Esophagus mucosa (tissue), 1 donor: ENCODE results near the gene ABHD17B. TPM values are rescaled to one million over a fixed set of nuclear protein-coding genes. Genes with fewer than 3 reads are reported as not detected.
"Not testable (repeated sequence)": the region's sequence is repeated elsewhere in the genome, so short reads cannot be mapped to it uniquely, and the experiment has no call there.

Experiments used
- ATAC-seq: fragments of 200-7000 bp; cut with Tn5 transposase; one replicate; pipeline ENCODE4 v1.9.1; 2020
- total RNA-seq: library from RNA; stranded (reverse); gene quantifications from one replicate; pipeline ENCODE4 v1.2.4, GENCODE V29; 2023
- donor health status: DM: yes; HTN: yes; CAD: no.

Gene ABHD17B
- 13.4 TPM for total RNA-seq

DNA sequence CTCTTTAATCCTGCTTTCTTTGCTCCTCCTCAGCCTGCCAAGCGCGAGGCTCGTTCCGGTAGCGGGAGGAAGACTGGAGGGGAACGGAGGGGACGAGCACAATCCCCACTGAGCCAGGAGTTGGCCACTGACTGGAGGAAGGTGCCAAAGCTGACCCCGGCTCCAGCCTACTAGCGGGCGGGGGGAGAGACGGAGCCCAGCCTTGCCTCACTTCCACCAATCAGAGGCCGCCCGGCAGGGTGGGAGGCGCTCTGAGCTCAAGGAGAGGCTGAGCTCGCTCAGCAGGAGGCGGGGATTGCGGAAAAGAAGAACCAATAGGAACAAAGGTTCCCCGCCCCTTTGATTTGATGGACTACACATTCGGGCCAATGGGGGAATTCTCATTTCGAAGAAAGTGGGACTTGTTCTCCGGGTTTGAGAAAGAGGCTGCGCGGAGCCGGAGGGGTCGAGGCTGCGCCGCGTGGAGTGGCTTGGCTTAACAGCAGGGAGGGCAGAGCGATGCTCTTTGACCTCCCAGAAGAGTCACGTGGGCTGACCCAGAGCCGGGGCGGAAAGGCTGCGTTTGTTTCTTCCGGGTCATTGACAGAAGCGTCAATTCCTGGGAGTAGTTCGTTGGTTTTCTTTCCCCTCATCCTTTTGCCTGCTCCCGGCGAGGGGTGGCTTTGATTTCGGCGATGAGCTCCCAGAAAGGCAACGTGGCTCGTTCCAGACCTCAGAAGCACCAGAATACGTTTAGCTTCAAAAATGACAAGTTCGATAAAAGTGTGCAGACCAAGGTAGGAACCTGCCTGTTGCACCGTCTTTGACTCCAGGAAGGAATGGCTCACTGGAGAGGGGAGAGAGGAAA is at the start of gene ABHD17B, which contains the start of gene C9orf85:
Gene ABHD17B, minus strand, starts transcription at position 133 of the 847 bp plus-strand sequence. CDS start 36,113 bp downstream, outside the sequence.
Gene C9orf85, plus strand, starts transcription at position 579 of the 847 bp plus-strand sequence. Its CDS starts 96 bp downstream, at position 675.
- ATAC-seq = peak; percentile 99

GRCh38 chr9:71955300-71955915 is 44.4 kb upstream of the ABHD17B start:
- no peak for ATAC-seq

DNA sequence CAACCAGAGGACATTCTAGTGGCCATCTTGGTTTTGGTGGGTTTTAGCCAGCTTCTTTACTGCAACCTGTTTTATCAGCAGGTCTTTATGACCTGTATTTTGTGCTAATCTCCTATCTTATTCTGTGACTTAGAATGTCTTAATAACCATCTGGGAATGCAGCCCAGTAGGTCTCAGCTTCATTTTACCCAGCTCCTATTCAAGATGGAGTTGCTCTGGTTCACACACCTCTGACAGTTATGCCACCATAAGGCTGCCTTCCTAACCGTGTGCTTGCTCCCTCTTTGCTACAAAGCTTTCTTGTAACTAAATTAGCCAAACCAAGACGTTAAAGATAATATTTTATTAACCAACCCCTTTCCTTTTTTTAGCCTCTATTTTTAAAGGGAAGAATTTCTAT is 43.7 kb upstream of the ABHD17B start:
- not testable (repeated sequence) for ATAC-seq

GRCh38 chr9:71944754-71945375 is 33.9 kb upstream of the ABHD17B start:
- ATAC-seq = peak; percentile 99

GRCh38 chr9:71941998-71942567 is 31.1 kb upstream of the ABHD17B start:
- ATAC-seq = no peak

DNA sequence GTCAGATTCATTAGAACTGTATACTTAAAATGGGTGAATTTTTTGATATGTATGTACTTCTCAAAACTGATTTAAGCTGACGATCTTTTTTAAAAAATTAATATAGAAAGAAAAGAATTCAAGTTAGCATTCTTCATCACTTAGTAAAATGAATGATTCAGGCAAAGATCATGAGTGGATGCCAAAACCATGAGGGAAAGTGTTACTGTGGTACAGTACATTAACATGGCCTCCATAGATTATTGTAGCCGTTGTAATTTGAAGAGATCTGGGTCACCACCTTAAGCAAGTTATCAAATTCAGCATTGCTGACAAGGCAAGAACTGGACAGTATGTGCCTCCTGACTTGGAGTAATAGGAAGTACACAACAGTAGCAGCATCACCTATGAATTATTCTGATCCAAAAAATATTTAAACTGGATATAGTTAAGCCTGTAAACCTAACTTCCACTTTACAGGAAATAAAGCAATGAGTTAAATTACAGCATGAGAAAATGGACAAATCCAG is 30.1 kb upstream of the ABHD17B start:
- no peak for ATAC-seq

DNA sequence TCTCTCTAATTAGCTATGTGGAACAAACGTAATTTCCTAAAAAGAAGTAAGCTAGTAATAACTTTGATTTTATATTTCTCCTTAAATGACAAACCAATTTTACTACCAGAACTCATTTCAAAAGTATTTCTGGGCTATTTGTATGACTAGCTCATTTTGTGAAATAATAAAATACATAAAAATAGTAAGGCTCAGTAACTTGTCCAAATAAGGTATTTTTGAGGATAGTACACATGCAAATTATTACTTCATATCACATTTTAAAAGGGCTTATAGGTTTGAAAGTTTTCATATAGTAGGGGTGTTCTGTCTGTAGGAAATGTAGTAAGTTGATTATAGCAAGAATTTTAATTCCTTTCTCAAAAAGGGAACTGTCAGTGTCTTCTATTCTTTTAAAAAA is 26.9 kb upstream of the ABHD17B start:
- no peak for ATAC-seq

GRCh38 chr9:71937070-71937625 is 26.2 kb upstream of the ABHD17B start:
- peak; percentile 66 for ATAC-seq

DNA sequence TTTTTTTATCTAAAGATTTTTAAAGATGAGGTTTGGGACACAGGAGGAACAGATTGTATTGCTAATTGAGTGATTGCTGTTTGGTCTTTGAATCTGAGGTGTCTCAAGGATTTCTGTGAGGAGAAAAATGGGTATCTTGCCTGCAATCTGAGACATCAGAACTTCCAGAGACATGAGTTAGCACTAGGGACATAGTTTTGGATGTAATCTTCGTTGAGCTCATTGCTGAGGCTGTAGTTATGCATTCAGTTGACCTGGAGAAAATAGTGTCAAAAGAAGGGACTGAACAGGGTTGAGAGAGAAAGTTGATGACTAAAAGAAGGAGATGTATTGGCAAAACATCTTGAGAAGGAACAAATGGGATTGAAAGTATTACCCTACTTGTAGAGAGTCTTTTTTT is 25.1 kb upstream of the ABHD17B start:
- no peak for ATAC-seq

- ATAC-seq = no peak
Observed at GRCh38 chr9:71931166-71931565, 20.2 kb upstream of the ABHD17B start.

- ATAC-seq = no peak
Observed at GRCh38 chr9:71929791-71930440, 18.9 kb upstream of the ABHD17B start.

GRCh38 chr9:71929223-71929622 is 18.2 kb upstream of the ABHD17B start:
- ATAC-seq = peak; percentile 94

GRCh38 chr9:71928806-71929205 is 17.8 kb upstream of the ABHD17B start:
- peak; percentile 78 for ATAC-seq

DNA sequence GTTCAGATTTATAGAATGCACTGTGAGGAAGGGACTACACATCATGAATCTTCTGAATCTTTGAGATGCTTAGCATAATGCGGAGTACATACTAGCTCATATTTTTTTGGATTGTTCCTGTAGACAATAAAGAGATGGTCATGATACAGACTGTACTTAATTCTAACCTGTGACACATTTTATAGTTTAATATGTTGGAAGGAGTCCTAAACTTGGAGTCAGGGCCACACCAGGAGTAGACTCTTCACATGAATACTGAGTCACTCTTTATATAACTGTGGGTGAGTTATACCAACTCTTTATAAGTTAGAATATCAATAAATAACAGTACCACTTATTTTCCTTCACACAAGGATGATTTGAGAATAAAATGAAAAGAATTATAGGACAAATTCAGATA is 17.4 kb upstream of the ABHD17B start:
- ATAC-seq = peak; percentile 74

DNA sequence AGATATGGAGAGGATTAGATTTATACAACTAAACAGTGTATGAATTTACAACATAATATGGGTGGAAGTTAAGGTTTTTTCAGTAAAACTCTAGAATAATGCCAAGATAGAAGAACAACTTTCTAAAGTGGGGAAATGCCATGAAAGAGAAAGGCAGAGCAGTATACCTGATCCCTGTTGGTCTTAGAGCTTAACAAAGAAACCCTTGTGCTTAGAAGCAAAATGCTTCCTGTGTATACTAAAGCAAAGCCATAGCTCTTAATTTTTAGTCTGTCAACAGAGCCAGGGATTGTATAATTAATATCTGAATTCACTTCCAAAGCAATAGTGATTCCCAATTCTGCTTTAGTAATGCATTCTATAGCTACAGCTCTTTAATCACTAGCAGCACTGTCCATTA is 14.8 kb upstream of the ABHD17B start:
- no peak for ATAC-seq

DNA sequence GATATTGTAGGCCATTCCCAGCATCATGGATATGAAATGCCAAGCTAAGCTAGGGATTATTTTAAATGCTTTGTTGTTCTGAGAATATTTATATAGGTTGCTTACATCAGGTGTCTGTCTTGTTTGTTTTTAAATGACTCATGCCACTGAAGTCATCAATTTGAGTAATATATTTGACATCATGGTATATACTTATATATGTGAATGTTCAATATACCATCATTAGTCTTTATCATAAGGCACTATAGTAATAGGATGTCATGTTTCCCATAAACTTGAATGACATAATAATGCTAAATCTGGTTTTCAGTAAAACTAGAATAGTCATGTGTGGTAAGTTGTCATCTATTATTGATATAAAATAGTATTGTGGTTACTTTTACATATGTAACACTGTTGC is 13.6 kb upstream of the ABHD17B start:
- peak; percentile 49 for ATAC-seq

GRCh38 chr9:71921190-71921814 is 10.3 kb upstream of the ABHD17B start:
- no peak for ATAC-seq

- peak; percentile 56 for ATAC-seq
Observed at GRCh38 chr9:71920456-71921189, 9.6 kb upstream of the ABHD17B start.

GRCh38 chr9:71918419-71918818 is 7.4 kb upstream of the ABHD17B start:
- ATAC-seq = no peak

GRCh38 chr9:71916834-71917534 is 6.0 kb upstream of the ABHD17B start:
- ATAC-seq = peak; percentile 73
